NCI-H345 (cell line): ENCODE data around the gene MVB12B.
A peak's percentile ranks its signal among the peaks of the same experiment; 100 is the strongest.

Experiments
- DNase-seq: peaks from one replicate; lab custom pipeline; 2025; lab: John Stamatoyannopoulos, UW

The MVB12B gene

DNA sequence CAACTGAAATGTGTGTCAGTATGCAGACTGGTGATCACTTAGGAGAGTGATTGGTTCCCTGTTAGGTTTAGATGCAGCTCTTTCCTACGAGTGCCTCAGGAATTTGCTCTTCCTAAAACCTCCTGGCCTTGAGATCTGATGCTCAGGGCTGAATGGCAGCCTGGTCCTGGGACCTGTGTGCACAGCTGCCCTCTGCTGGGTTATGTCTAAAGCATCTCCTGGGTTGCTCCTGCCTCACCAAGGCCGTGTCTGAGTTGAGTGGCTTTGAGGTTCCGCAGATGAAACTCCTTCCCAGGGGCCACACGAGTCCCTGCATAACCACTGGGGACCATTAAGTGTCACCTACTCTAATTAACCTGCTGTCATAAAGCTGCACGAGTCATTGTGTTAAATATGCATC, 59.5 kb downstream of the MVB12B start:
- peak; percentile 36 for DNase-seq

DNA sequence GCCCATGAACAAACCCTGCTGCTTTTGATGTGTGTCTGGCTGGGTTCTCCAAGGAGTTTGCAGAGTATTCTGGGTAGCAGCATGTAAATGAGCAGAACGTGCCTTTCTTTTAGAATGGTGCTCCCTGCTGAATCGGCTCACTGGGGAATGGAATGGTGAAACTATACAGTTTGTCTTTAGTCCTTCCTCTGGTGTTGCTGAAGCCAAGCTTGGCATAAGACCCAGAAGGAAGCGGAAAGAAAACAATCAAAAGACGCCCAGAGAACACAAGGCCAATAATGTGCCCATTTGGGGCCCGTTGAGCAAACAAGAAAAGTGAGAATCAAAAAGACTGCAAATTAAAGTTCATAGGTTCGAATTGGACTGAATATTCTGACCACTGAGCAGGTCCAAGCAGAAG, 60.1 kb downstream of the MVB12B start:
- DNase-seq = no peak

DNA sequence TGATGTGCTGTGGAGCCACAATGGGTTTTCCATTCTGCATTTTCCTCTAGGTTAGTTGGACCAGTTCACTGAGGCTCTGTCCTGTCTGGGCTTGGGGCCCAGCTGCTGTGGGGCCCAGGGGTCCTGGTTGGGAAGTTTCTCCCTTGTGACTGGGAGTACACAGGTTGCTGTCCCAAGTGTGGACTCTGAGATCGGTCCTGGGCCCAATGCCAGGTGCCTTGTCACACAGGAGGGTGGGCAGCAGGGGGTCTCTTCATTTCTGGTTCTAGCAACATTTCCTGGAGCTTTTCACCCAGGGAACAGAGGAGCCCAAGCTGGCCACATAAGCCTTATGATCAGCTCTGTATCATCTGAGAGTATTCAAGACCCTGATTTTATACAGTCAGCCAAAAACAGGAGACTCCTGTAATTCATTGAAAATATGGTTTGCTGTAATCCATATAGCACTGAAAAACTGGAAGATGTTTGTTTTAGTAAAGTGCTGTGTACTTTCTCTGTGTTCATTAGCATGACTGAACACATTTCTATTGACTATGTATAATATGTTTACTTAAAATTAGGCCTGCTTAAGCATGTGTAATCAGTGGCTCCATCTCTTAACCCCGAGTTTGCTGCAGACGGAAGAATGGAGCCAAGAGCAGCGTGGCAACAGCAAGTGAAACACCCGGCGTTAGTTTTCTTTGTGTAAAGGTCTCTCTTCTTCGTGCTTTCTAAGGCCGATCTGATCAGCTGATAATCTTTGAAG, 62.5 kb downstream of the MVB12B start:
- DNase-seq = peak; percentile 25

DNA sequence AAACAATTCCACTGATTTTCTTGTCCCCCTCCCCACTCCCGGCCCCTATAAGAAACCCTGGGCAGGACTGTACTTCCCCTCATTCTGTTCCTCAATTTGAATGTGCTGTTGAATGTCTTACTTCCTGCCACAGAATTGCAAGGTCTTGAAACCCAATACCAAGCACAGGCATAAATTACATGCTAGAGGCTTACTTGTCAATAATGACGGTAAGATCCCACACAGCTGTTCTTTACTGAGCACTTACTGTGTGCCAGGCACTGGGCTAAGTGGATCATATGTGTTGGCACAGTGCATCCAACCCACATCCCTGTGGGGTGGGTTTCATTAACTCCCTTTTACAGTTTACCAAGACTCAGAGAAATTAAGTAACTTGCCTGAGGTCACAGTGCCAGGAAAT, 63.4 kb downstream of the MVB12B start:
- no peak for DNase-seq

DNA sequence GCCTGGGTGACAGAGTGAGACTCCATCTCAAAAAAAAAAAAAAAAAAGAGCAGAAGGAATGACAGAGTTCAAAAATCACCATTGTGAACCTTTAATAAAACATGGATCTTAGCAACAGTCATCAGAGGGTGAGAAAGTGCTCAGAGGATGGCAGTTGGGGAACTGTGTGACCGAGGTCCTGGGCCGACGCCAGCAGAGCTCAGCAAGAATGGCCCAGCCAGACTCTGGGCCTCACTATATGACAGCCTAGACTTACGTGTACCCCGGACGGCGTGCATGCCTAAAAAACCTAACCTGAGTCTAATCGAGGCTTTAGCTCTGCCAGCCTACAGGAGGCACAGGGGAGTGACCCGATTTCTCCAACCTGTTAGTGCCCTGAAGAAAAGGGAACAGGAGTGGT, 64.3 kb downstream of the MVB12B start:
- no peak for DNase-seq

DNA sequence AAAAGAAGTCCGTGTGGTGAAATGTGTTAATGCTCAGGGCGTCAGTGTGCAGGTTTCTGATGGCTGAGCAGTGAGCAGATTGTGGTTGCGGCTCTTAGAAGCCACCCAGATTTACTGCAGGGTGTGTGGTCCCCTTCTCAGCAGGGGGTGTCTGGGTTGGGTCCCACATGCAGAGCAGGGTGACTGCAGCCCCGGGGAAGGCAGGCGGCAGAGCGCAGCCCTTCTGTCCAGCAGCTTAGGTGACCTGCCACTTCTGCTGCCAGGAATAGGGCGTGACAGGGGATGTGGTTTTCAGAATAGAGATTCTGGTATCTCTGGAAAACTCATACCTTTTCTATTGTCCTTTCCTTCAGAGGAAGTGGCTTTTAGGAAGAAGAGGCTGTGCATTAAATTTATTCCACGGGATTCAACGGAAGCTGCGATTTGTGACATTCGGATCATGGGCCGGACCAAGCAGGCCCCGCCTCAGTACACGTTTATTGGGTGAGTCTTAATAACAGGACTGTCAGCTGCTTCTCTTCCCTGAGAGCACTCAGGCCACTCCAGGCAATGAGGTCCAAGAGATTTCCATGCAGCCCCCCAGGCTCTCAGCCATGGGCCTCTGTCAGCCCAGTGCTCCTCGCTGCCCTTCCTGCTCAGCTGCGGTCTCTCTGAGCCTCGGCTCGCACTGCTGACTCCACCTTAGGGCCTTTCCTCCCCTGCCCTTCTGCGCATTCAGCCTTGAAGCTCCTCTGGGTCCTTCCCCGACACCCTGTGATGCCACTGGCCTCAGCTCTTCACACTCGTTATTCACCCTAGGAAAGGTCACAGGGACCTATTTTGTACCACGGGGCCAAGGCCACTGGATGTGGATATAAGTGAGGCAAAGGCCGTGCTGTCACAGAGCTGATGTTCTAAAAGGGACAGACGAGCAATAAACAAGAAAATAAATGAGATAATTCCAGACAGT, 65.4 kb downstream of the MVB12B start:
- no peak for DNase-seq

DNA sequence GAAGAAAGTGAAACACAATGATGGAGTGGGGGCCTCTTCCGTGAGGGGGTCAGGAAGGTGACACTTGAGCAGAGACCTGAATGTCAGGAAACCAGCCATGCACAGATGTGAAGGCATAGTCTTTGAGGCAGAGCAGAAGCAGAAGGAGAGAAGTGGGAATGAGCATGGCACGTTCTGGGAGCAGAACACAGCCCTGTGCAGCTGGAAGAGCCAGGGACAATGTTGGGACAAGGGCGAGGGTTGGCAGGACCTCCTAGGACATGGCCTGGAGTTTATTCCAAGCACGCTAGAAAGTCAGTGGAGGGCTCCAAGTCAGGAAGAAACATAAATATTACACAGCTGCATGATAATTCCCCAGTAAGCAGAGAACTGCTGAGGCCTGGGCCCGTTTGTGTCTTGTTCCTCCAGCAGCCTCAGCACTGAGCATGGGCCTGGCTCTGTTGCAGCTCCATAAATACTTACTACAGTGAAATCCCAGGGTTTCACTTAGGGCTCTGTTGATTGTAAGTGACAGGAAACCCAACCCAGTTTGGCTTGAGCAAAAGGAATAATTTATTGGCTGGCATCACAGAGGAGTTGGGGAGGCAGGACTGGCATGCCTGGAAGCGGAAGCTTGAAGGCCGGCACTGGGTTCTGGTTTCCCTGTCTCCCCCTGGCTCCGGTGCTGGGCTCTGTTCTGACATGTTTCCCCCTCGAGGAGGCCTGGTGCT, 66.2 kb downstream of the MVB12B start:
- DNase-seq = no peak

DNA sequence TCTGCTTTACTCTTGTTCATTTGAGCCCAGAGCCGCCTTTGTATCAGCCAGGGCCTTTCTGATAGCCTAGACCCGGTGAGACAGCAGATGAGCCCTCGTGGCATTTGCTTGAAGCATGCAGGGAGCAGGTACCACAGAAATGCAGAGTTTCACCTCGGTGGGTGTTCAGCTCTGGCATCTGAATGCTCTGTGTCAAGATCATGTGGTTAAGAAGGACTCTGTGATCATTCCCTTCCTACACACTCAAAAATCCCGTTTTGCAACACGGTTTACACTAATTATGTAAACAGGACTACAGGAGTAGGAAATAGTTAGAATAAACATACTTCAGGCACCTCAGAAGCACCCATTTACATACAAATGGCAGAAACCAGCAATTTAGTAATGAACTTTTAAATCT, 67.2 kb downstream of the MVB12B start:
- DNase-seq = no peak

DNA sequence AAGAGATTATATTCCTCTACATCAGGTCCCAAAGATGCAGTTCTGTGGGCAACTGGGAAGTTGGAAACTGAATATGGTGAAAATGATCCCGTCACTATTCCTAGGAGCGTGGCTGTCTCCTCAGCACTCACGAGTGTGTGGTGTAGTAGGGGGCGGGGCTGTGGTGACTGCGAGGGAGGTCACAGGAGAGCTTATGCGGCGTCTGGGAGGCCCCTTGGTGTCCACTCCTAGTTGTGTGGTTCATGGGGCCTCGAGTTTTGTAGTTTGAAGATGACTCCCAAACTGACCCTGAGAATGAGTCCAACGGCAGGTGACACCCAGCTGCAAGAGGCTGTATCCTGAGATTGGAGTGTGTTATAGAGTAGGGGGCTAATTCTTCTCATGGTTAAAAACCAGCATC, 68.2 kb downstream of the MVB12B start:
- DNase-seq = no peak

DNA sequence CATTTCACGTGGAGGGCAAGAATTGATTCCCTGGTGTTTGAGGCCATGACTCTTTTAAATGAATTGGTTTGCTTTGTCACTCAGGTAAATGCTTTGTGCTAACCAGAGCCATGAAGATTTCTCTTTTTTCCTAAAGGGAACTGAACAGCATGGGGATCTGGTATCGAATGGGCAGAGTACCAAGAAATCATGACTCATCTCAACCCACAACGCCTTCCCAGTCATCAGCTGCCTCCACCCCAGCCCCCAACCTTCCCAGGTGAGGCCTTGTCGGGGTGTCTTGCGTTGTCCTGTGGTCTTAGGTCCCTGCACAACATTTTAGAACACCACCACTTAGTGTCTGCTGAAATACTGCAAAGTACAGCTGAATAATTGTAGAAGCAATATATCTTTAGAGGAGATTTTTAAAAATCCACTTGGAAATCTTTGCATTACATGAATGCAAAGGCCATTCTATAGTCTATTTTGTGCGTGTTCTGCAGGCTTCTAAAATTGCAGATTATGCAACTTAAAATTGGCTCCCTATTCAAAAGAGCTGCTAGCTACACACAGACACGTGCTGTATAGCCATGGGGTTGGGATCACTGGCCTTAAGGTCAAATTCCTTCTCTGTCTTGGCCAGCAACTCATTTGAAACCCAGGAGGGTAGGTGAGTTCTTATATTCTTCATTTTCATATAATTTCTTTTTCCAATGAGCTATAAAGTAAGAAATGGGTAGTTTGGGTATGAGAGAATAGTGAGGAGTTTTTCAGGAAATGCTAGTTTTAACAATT, 69.0 kb downstream of the MVB12B start:
- no peak for DNase-seq

DNA sequence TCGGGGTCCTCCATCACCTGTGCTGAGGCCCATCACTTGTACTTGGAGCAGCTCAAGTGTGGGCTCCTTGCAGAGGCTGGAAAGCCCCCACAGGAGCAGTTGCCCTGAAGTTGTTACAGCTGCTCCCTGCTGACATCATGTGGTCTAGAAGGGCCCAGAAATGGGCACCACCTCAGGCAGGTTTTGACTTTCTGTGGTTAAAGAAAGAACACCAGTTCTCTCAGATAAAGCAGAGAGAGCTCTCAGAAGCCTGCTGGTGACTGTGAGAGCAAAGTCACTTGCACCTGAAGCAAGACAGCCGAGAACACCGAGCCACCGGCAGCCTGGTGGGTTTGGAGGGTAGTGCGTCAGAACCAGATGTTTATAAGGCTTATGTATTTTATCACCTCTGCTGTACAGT, 70.4 kb downstream of the MVB12B start:
- no peak for DNase-seq

DNA sequence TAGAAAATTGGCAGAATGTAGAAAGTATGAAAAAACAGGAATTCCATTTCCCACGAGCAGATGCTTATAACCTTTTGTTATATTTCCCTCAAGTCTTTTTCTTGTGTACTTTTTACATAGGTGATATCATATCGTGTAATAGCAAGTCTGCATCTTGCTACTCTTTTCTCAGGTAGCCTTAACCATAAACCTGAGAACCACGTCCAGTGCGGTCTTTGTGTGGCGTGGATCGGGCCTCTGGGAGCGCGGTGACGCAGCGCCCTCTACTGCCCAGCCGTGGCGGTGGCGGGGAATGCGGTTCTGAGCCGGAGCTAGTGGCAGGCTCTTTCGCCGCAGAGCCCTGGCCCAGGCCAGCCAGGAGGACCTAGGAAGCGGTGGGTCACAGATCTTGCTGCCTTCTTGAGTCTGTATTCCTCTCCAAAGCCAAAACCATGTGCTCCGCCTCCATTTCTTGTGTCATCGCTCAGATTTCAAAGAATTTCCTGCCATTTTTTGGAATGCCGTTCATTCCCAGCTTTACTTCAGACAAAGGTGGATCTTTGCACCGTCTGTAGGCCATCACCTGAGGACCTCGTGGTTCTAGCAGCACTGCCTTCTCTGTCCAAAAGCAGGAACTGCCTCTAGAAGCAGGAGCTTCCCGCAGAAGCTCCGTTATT, 71.9 kb downstream of the MVB12B start:
- peak; percentile 37 for DNase-seq

DNA sequence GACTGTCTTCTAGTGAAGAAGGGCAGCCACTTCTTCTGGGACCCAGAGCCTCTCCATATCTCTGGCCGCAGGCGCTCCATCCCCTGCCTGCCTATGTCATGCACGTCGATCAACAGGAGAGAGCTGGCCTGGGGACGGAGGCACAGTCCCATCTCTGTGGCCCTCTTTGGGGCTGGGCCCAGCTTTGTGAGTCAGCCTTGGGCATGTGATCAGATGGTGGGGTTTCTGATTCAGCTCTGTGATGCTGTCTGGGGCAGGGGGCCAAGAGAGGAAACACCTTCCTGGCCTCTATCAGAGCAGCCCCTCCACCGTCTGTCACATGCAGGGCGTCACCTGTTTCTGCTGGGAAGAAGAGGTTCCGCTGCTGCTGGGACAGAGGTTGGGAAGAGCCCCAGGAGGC, 72.6 kb downstream of the MVB12B start:
- DNase-seq = no peak

DNA sequence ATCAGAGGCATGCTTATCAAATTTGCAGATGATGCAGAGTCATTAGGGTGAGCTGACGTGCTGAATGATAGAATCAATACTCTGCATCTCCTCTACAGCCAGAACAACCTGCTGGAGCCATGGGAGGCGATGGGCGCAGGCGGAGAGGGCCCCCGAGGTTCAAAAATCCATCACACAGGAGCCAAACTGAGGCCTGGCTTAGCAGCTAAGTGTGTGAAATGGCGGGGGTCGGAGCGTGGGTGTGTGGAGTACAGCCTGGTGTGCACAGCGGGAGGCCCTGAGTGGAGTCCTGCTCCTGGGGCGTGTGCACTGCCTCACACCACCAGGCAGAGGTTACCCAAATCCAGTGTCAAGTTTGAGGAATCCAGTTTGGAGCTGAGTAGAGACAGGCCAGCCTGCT, 73.2 kb downstream of the MVB12B start:
- DNase-seq = no peak

DNA sequence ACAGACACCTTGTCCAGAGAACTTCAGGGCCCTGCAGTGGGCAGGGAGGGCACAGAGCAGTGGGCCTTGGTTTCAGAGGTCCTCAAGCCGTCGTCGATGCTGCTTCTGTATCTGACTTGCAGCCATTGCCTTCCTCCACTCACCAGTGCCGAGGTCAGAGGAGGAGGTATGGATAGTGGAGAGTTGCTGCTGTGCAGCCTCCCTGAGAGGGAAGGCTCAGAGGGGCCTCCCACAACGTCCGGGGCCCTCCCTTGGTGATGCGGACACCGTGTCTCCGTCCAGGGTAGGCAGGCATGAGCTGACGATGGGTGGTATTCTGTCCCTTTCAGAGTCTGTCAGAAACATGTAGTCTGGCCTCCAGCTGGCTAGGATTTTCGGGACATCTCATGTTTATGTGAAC, 73.9 kb downstream of the MVB12B start:
- DNase-seq = no peak

DNA sequence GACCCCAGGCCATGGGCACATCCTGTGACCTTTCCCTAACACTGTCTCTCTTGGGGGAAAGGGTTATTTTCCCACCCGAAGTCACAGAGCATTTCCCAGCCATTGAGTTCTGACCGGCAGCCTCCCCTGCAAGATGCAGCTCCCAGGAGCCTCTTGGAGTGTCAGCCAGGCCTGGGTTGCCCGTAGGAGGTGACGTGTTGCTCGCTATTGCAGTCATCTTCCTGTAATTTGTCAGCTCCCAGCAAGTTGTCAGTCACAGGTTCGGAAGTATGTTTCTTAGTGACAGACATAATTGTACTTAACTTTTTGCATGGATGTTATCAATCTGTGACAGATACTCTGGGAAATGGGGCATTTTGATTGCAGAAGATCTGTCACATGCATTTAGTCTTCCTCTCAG, 74.5 kb downstream of the MVB12B start:
- no peak for DNase-seq

DNA sequence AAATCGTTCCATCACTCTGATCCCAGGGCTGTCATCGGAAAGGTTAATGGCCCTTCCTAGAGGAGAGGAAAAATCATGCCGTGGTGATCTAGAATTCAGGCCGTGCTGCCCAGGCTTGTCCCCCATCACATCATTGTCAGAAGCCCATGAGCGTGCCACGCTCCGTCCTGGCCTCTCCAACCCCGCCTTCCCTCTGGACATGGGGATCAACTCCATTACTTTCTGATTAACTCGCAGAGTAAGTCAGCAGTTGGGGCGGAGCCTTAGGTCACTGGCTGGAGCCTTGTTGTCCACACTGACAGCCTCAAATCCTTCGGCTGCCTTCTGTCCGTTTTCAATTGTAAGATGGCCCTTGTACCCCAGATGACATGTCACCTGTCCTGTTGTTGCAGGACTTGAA, 75.0 kb downstream of the MVB12B start:
- no peak for DNase-seq

DNA sequence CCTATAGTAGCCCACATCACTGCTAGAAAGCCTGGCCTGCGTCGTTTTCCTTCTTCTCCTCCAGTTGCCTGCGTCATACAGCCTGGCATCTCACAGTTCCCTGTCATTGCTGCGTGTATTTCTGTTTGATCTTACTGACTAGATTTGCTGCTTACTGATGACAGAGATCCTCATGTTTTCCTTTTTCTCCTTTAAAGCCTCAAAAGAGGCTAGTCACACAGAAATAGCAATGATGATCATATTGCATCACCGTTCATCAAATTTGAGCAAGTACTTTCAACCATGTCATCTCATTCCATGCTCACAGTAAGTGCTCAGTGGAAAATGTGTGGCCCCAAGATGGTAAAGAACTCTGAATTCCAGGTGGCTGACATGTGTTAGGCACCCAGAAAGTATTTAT, 76.8 kb downstream of the MVB12B start:
- no peak for DNase-seq

DNA sequence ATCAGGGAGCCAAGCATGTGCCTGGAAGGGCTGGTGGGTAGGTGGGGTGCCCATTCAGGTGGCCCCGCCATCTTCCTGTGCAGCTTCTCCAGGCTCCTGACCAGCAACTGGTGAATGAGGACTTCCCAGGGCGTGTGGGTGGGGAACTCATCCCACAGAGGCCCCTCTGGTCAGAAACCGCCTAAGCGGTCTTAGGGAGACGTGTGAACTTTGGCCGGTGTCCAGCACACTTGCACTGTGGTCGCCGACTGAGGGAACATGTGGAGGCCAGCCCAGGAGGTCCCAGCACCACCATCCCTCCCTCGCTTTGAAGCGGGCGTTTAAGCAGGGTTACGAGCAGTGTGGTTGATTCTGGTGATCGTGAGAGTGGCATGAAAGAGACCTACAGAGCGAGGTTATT, 77.8 kb downstream of the MVB12B start:
- DNase-seq = no peak

DNA sequence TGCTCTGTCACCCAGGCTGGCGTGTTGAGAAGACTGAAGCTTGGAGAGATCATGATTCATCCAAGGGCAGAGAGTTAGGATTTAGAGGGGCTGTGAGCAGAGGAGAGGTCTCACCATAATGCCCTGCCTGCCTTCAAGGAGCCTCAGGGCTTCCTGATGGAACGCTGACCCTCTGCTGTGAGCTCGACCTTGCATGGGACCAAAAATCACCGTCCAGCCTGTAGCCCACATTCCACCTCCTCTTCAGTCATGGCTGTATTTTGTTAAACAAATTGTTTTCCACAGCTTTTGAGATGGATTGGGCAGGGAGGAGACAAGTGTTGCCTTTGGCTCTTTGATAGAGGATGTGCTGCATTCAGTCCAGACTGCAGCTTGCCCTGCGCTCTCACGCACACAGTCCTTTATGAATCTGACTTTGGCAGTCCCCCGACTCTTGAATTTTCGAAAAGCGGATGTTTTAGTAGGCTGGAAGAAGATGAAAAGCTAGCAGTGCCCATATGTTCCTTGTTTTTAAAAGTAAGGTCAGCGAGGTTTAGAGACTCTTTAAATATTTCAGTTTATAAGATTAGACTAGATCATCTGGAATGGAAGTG, 79.5 kb downstream of the MVB12B start:
- DNase-seq = no peak
